Natural killer cell (primary cell): ENCODE measurements around the gene GREM2. TPM values are rescaled to one million over a fixed set of nuclear protein-coding genes. Genes with fewer than 3 reads are reported as not detected.

ENCODE experiments used
- ATAC-seq, 3 donors: fragments of 150-1000 bp in 2 of 3; fragments of 200-7000 bp in 1 of 3; cut with Tn5 transposase; 1 replicate in 1 of 3; 2 replicates in 2 of 3; pipeline ENCODE4 v1.10.0; 2021; ENCODE audit warnings: mild to moderate bottlenecking in 2 of 3, moderate library complexity in 2 of 3
- DNase-seq, 2 donors: peaks; one replicate each; pipeline versions ENCODE4 v3.0.0 to v3.0.0-alpha.2; 2013 to 2021; ENCODE audit warnings: mixed read lengths in 1 of 2
- H3K27ac ChIP-seq: one replicate; pipeline ENCODE4 v1.5.1; 2013; ENCODE audit warnings: mild to moderate bottlenecking, low read length
- H3K27me3 ChIP-seq: one replicate; pipeline ENCODE4 v1.6.1; 2013; ENCODE audit warnings: low read length; ENCODE audit not compliant: control insufficient read depth, insufficient read depth
- H3K36me3 ChIP-seq: one replicate; pipeline ENCODE4 v1.6.1; 2013; ENCODE audit warnings: low read length; ENCODE audit not compliant: control insufficient read depth, insufficient read depth
- H3K4me1 ChIP-seq: one replicate; pipeline ENCODE4 v1.6.1; 2013; ENCODE audit warnings: low read length; ENCODE audit not compliant: control insufficient read depth, insufficient read depth
- H3K4me3 ChIP-seq: one replicate; pipeline ENCODE4 v1.5.1; 2013; ENCODE audit warnings: low read length
- H3K9me3 ChIP-seq: one replicate; pipeline ENCODE4 v1.6.1; 2013; ENCODE audit warnings: low read length; ENCODE audit not compliant: control insufficient read depth, insufficient read depth
- H3K27ac Mint-ChIP-seq, 2 donors: one replicate each; pipeline ENCODE4 v1.8.0; 2022; ENCODE audit warnings: mild to moderate bottlenecking in 2 of 2, mixed read lengths in 2 of 2, moderate library complexity in 1 of 2
- H3K27me3 Mint-ChIP-seq, 2 donors: one replicate each; pipeline ENCODE4 v1.8.0; 2022; ENCODE audit warnings: low read depth in 2 of 2, mixed read lengths in 2 of 2
- H3K36me3 Mint-ChIP-seq: one replicate; pipeline ENCODE4 v1.8.0; 2022; ENCODE audit warnings: mixed read lengths
- H3K4me1 Mint-ChIP-seq, 2 donors: one replicate each; pipeline ENCODE4 v1.8.0; 2022; ENCODE audit warnings: mixed read lengths in 2 of 2
- H3K4me3 Mint-ChIP-seq: one replicate; pipeline ENCODE4 v1.8.0; 2022; ENCODE audit warnings: mild to moderate bottlenecking, moderate library complexity, mixed read lengths
- H3K9me3 Mint-ChIP-seq, 2 donors: one replicate each; pipeline ENCODE4 v1.8.0; 2022; ENCODE audit warnings: mixed read lengths in 2 of 2
- CTCF ChIP-seq: fragments of 200-600 bp; IDR thresholded peaks from one replicate; pipeline ENCODE4 v1.8.0; 2022; ENCODE audit warnings: antibody characterized with exemption
- WGBS: methylation state at CpG from one replicate; pipeline ENCODE4 v1.1.7; 2013; ENCODE audit warnings: missing lambda C conversion rate; ENCODE audit not compliant: insufficient coverage; 5-methylcytosine and 5-hydroxymethylcytosine counted together
- intact Hi-C: fragments of 100-400 bp; cut with micrococcal nuclease; formaldehyde crosslinking; loops from one replicate; pipeline ENCODE4 v1.14.2; 2022
- total RNA-seq, 4 donors: library from RNA; stranded (reverse); fragments of 120-200 nt in 1 of 4; gene quantifications; one replicate each; pipeline versions ENCODE4 v1.2.3 to v1.2.4, GENCODE V29; 2013 to 2022

Gene GREM2
- total RNA-seq, 3 donors from 2014 or later (not counting 1 experiment from before 2014, with no cell fraction given), result 0.08 to 0.34 TPM; not detected in 1

GRCh38 chr1:240610636-240611035, 1.3 kb downstream of the GREM2 start:
- no peak overlapping the region for H3K27ac ChIP-seq
- no peak overlapping the region for H3K27ac Mint-ChIP-seq
- H3K4me1 ChIP-seq, result peaks cover 22% of the 10 kb centered on the region
- H3K27me3 Mint-ChIP-seq, result peaks cover 41 to 87% of the 10 kb centered on the region in 2 donors
- no peak for TF ChIP-seq CTCF
- 78% methylated on average over 6 of the region's 6 CpGs for WGBS
- H3K4me3 ChIP-seq, result no peak overlapping the region
- H3K9me3 Mint-ChIP-seq, result no peaks in the 10 kb centered on the region
- H3K36me3 Mint-ChIP-seq, result no peaks in the 10 kb centered on the region
- intact Hi-C loops, result no loop called here
- peaks cover 7% of the 10 kb centered on the region for H3K27me3 ChIP-seq
- H3K4me1 Mint-ChIP-seq, result peaks cover 31 to 41% of the 10 kb centered on the region in 2 donors
- peak overlapping the region; percentile 99 for H3K4me3 Mint-ChIP-seq
- DNase-seq (no peak), ATAC-seq (no peak)
- no peaks in the 10 kb centered on the region for H3K36me3 ChIP-seq
- H3K9me3 ChIP-seq, result no peaks in the 10 kb centered on the region

GRCh38 chr1:240609527-240610060, 2.4 kb downstream of the GREM2 start:
- peaks cover 7% of the 10 kb centered on the region for H3K27me3 ChIP-seq
- TF ChIP-seq CTCF, result no peak
- no peak overlapping the region for H3K4me3 ChIP-seq
- H3K4me3 Mint-ChIP-seq, result no peak overlapping the region
- H3K9me3 ChIP-seq, result no peaks in the 10 kb centered on the region
- intact Hi-C loops, result no loop called here
- peaks cover 31 to 41% of the 10 kb centered on the region in 2 donors for H3K4me1 Mint-ChIP-seq
- peaks cover 22% of the 10 kb centered on the region for H3K4me1 ChIP-seq
- H3K27ac Mint-ChIP-seq, result no peak overlapping the region
- WGBS, result 68% methylated on average over 6 of the region's 6 CpGs
- no peaks in the 10 kb centered on the region for H3K36me3 ChIP-seq
- ATAC-seq (no peak), DNase-seq (no peak)
- H3K27me3 Mint-ChIP-seq, result peaks cover 46 to 88% of the 10 kb centered on the region in 2 donors
- H3K36me3 Mint-ChIP-seq, result no peaks in the 10 kb centered on the region
- H3K9me3 Mint-ChIP-seq, result no peaks in the 10 kb centered on the region
- no peak overlapping the region for H3K27ac ChIP-seq

DNA sequence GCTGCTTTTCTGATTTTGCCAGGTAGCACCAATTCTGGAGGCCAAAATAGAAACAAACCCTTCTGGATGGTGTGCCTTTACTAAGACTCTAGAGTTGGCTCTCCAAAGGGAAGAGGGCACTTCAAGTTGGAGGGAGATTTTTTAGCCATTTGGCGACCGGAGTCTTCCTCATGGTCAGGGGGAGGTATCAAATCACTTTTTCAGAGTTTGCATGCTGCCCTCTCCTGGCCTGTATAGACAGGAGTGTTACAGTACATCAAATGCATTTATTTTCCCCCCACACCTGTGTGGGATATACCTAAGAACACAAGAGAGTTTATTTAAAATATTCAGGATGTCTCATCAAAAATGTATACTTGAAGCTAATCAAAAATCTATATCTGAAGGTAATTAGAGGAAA, 3.2 kb downstream of the GREM2 start:
- H3K9me3 ChIP-seq, result no peaks in the 10 kb centered on the region
- no peaks in the 10 kb centered on the region for H3K36me3 ChIP-seq
- Mint-ChIP-seq H3K4me1 (peaks cover 27 to 36% of the 10 kb centered on the region in 2 donors), H3K36me3 (no peaks in the 10 kb centered on the region), H3K27me3 (peaks cover 41 to 80% of the 10 kb centered on the region in 2 donors), H3K4me3 (no peak overlapping the region), H3K27ac (no peak overlapping the region), H3K9me3 (no peaks in the 10 kb centered on the region)
- H3K27me3 ChIP-seq, result peaks cover 6% of the 10 kb centered on the region
- no peak overlapping the region for H3K4me3 ChIP-seq
- no peak for ATAC-seq
- TF ChIP-seq CTCF, result no peak
- 0% methylated on average over 2 of the region's 2 CpGs for WGBS
- intact Hi-C loops, result no loop called here
- peaks cover 20% of the 10 kb centered on the region for H3K4me1 ChIP-seq
- DNase-seq, result peak in 1 of 2 donors; percentile 33
- no peak overlapping the region for H3K27ac ChIP-seq

- H3K27ac ChIP-seq, result no peak overlapping the region
- no peak overlapping the region for H3K27ac Mint-ChIP-seq
- H3K9me3 ChIP-seq, result no peaks in the 10 kb centered on the region
- H3K36me3 ChIP-seq, result no peaks in the 10 kb centered on the region
- H3K27me3 Mint-ChIP-seq, result peaks cover 41 to 74% of the 10 kb centered on the region in 2 donors
- WGBS, result 73% methylated on average over 2 of the region's 2 CpGs
- H3K4me3 Mint-ChIP-seq, result no peak overlapping the region
- H3K4me1 Mint-ChIP-seq, result peaks cover 10 to 19% of the 10 kb centered on the region in 2 donors
- peaks cover 10% of the 10 kb centered on the region for H3K4me1 ChIP-seq
- H3K4me3 ChIP-seq, result no peak overlapping the region
- ATAC-seq (no peak), DNase-seq (no peak)
- no peak for TF ChIP-seq CTCF
- H3K27me3 ChIP-seq, result peaks cover 4% of the 10 kb centered on the region
- H3K9me3 Mint-ChIP-seq, result no peaks in the 10 kb centered on the region
- intact Hi-C loops, result no loop called here
- H3K36me3 Mint-ChIP-seq, result no peaks in the 10 kb centered on the region
Measured at GRCh38 chr1:240607006-240607405, 4.9 kb downstream of the GREM2 start.
